Breast epithelium (tissue), 4 donors: ENCODE results near the gene METTL24. TPM values are rescaled to one million over a fixed set of nuclear protein-coding genes. Genes with fewer than 3 reads are reported as not detected.

ENCODE experiments used
- DNase-seq, 2 donors: peaks; one replicate each; pipeline ENCODE4 v3.0.0-alpha.2; 2019; ENCODE audit warnings: low spot score in 2 of 2
- H3K27ac ChIP-seq, 2 donors: fragments of 200-600 bp; sonication (generic) in 1 of 2; one replicate each; pipeline ENCODE4 v1.5.1; 2016 to 2019; ENCODE audit warnings: mild to moderate bottlenecking in 1 of 2
- H3K27me3 ChIP-seq, 2 donors: fragments of 200-600 bp; sonication (generic) in 1 of 2; one replicate each; pipeline versions ENCODE4 v1.5.1 to v1.6.0; 2017 to 2019; ENCODE audit warnings: control low read depth in 1 of 2, mild to moderate bottlenecking in 1 of 2
- H3K36me3 ChIP-seq: fragments of 200-600 bp; one replicate; pipeline ENCODE4 v1.5.1; 2019
- H3K4me1 ChIP-seq, 2 donors: fragments of 200-600 bp; sonication (generic); one replicate each; pipeline ENCODE4 v1.5.1; 2016 to 2019; ENCODE audit warnings: control low read depth in 1 of 2
- H3K4me3 ChIP-seq, 3 donors: fragments of 200-600 bp; sonication (generic); 1 replicate in 2 of 3; 2 replicates in 1 of 3; pipeline ENCODE4 v1.5.1; 2016 to 2019; ENCODE audit warnings: mild to moderate bottlenecking in 3 of 3, moderate library complexity in 2 of 3
- H3K9me3 ChIP-seq, 2 donors: fragments of 200-600 bp; sonication (generic) in 1 of 2; one replicate each; pipeline ENCODE4 v1.5.1; 2016 to 2019; ENCODE audit warnings: control low read depth in 1 of 2
- CTCF ChIP-seq, 3 donors: fragments of 450-650 bp; IDR thresholded peaks; one replicate each; pipeline ENCODE4 v1.5.1; 2016 to 2017; ENCODE audit warnings: antibody characterized with exemption in 3 of 3, mild to moderate bottlenecking in 3 of 3, moderate library complexity in 3 of 3
- POLR2A ChIP-seq: fragments of 450-650 bp; IDR thresholded peaks from one replicate; pipeline ENCODE4 v1.6.1; 2016; ENCODE audit warnings: antibody characterized with exemption, mild to moderate bottlenecking, moderate library complexity
- POLR2AphosphoS5 ChIP-seq, 3 donors: sonication (generic); formaldehyde crosslinking; IDR thresholded peaks; one replicate each; pipeline ENCODE4 v1.6.1; 2017; ENCODE audit warnings: antibody characterized with exemption in 3 of 3
- intact Hi-C: fragments of 100-400 bp; cut with DNase I; formaldehyde crosslinking; loops from one replicate; pipeline ENCODE4 v1.15.1; 2023; ENCODE audit warnings: low total_unique reads
- total RNA-seq, 3 donors: library from RNA; depleted of rRNA; stranded (reverse); fragments of >200 nt; gene quantifications; one replicate each; pipeline ENCODE4 v1.1.0, GENCODE V29; 2016

The METTL24 gene
- total RNA-seq, 3 donors from 2014 or later = 0.96 to 6.6 (median 3.4) TPM

- H3K4me3 ChIP-seq = no peak overlapping the region
- TF ChIP-seq CTCF (IDR thresholded peaks at IDR 0.05) = no peak
- no peak for TF ChIP-seq POLR2A
- no peak for TF ChIP-seq POLR2AphosphoS5 (IDR thresholded peaks at IDR 0.05)
- no peaks in the 10 kb centered on the region for H3K36me3 ChIP-seq
- intact Hi-C loops = no loop called here
- H3K4me1 ChIP-seq = no peaks in the 10 kb centered on the region
- H3K27ac ChIP-seq = no peak overlapping the region
- H3K9me3 ChIP-seq = no peaks in the 10 kb centered on the region
- DNase-seq = no peak
- no peaks in the 10 kb centered on the region for H3K27me3 ChIP-seq
These were observed 10.1 kb upstream of the METTL24 start for GRCh38 chr6:110368284-110368683.

- TF ChIP-seq CTCF (IDR thresholded peaks at IDR 0.05) = no peak
- TF ChIP-seq POLR2AphosphoS5 (IDR thresholded peaks at IDR 0.05) = no peak
- no peak for TF ChIP-seq POLR2A
- intact Hi-C loops = no loop called here
- no peaks in the 10 kb centered on the region for H3K4me1 ChIP-seq
These were observed 9.7 kb upstream of the METTL24 start for GRCh38 chr6:110367825-110368224.

GRCh38 chr6:110366975-110367374 is 8.8 kb upstream of the METTL24 start:
- intact Hi-C loops = no loop called here
- no peak overlapping the region for H3K27ac ChIP-seq
- H3K36me3 ChIP-seq = no peaks in the 10 kb centered on the region
- TF ChIP-seq POLR2AphosphoS5 (IDR thresholded peaks at IDR 0.05) = no peak
- no peak for TF ChIP-seq POLR2A
- TF ChIP-seq CTCF (IDR thresholded peaks at IDR 0.05) = no peak
- H3K4me1 ChIP-seq = no peaks in the 10 kb centered on the region
- DNase-seq = no peak
- no peaks in the 10 kb centered on the region for H3K27me3 ChIP-seq
- no peak overlapping the region for H3K4me3 ChIP-seq
- no peaks in the 10 kb centered on the region for H3K9me3 ChIP-seq

More at GRCh38 chr6:110367825-110368224, 9.7 kb upstream of the METTL24 start:
- Histone ChIP-seq H3K9me3 (no peaks in the 10 kb centered on the region), H3K27me3 (no peaks in the 10 kb centered on the region), H3K27ac (no peak overlapping the region), H3K36me3 (no peaks in the 10 kb centered on the region), H3K4me3 (no peak overlapping the region)
- no peak for DNase-seq

DNA sequence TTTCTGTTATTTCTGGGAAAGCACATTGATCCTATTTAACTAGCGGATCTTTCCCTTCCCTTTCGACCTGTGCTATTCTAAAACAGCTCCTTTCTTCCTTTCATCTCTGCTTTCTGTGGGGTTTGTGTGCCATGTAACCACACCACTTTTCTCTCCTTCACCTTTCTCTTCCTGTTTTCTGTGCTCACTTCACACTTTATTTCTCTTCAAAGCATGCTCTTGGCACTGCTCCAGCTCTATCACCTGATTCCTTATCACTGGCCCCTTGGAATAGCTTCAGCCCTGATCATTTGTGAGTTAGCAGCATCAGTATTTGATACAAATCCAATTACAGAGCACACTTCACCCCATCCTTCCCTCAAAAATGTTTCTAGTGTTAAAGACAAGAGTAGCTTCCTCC is 8.1 kb upstream of the METTL24 start:
- Histone ChIP-seq H3K27ac (no peak overlapping the region), H3K36me3 (no peaks in the 10 kb centered on the region)
- intact Hi-C loops = no loop called here

More for the DNA sequence above, 8.1 kb upstream of the METTL24 start:
- H3K27me3 ChIP-seq = no peaks in the 10 kb centered on the region
- no peaks in the 10 kb centered on the region for H3K4me1 ChIP-seq
- H3K4me3 ChIP-seq = no peak overlapping the region
- TF ChIP-seq POLR2AphosphoS5 (IDR thresholded peaks at IDR 0.05) (no peak), CTCF (IDR thresholded peaks at IDR 0.05) (no peak), POLR2A (no peak)
- no peak for DNase-seq
- no peaks in the 10 kb centered on the region for H3K9me3 ChIP-seq
